Measurements from ENCODE around the gene PIK3IP1. TPM values are rescaled to one million over a fixed set of nuclear protein-coding genes. Genes with fewer than 3 reads are reported as not detected.

The PIK3IP1 gene
- total RNA-seq, 2 donors from 2014 or later, result 14.6 to 17.6 TPM

GRCh38 chr22:31279327-31279669 is 13.0 kb downstream of the PIK3IP1 start:
- no peaks in the 10 kb centered on the region for H3K4me1 ChIP-seq
- H3K36me3 ChIP-seq, result peaks cover 68% of the 10 kb centered on the region
- no peak for TF ChIP-seq CTCF (IDR thresholded peaks at IDR 0.05)
- DNase-seq (ENCODE audit: low spot score), result no peak
- H3K27ac ChIP-seq, result no peak overlapping the region
- H3K9me3 ChIP-seq, result no peaks in the 10 kb centered on the region
- H3K4me3 ChIP-seq, result no peak overlapping the region
- no peaks in the 10 kb centered on the region for H3K27me3 ChIP-seq

- no peaks in the 10 kb centered on the region for H3K9me3 ChIP-seq
- no peak for DNase-seq (ENCODE audit: low spot score)
- H3K4me3 ChIP-seq, result no peak overlapping the region
- H3K27ac ChIP-seq, result no peak overlapping the region
- H3K36me3 ChIP-seq, result peaks cover 66% of the 10 kb centered on the region
- no peak for TF ChIP-seq CTCF (IDR thresholded peaks at IDR 0.05)
- H3K27me3 ChIP-seq, result no peaks in the 10 kb centered on the region
- H3K4me1 ChIP-seq, result no peaks in the 10 kb centered on the region
Measured at GRCh38 chr22:31278626-31279326, 13.5 kb downstream of the PIK3IP1 start.

- TF ChIP-seq CTCF (IDR thresholded peaks at IDR 0.05), result no peak
- H3K27me3 ChIP-seq, result no peaks in the 10 kb centered on the region
- no peaks in the 10 kb centered on the region for H3K4me1 ChIP-seq
- H3K9me3 ChIP-seq, result no peaks in the 10 kb centered on the region
- DNase-seq (ENCODE audit: low spot score), result no peak
- H3K4me3 ChIP-seq, result no peak overlapping the region
- H3K36me3 ChIP-seq, result peaks cover 63% of the 10 kb centered on the region
- H3K27ac ChIP-seq, result no peak overlapping the region
Measured at GRCh38 chr22:31278151-31278621, 14.1 kb downstream of the PIK3IP1 start.

GRCh38 chr22:31277741-31278140 is 14.5 kb downstream of the PIK3IP1 start:
- peaks cover 60% of the 10 kb centered on the region for H3K36me3 ChIP-seq
- no peak overlapping the region for H3K27ac ChIP-seq
- DNase-seq (ENCODE audit: low spot score), result no peak
- H3K9me3 ChIP-seq, result no peaks in the 10 kb centered on the region
- no peak overlapping the region for H3K4me3 ChIP-seq
- H3K27me3 ChIP-seq, result no peaks in the 10 kb centered on the region
- peaks cover 0 to under 1% of the 10 kb centered on the region in 2 donors for H3K4me1 ChIP-seq
- no peak for TF ChIP-seq CTCF (IDR thresholded peaks at IDR 0.05)

- H3K9me3 ChIP-seq, result no peaks in the 10 kb centered on the region
- TF ChIP-seq CTCF (IDR thresholded peaks at IDR 0.05), result no peak
- DNase-seq (ENCODE audit: low spot score), result no peak
Measured at GRCh38 chr22:31276426-31277167, 15.7 kb downstream of the PIK3IP1 start.

More at GRCh38 chr22:31276426-31277167, 15.7 kb downstream of the PIK3IP1 start:
- Histone ChIP-seq H3K27ac (no peak overlapping the region), H3K4me3 (no peak overlapping the region), H3K36me3 (peaks cover 48% of the 10 kb centered on the region), H3K4me1 (peaks cover 0 to 5% of the 10 kb centered on the region in 2 donors), H3K27me3 (no peaks in the 10 kb centered on the region)

Data from right atrium auricular region (tissue), 2 donors.